Caco-2 (cell line): Measurements from ENCODE around the gene LRP1B. TPM values are rescaled to one million over a fixed set of nuclear protein-coding genes. Genes with fewer than 3 reads are reported as not detected.

ENCODE experiments used
- BruUV-seq: library from RNA; stranded (reverse); fragments of 400-500 nt; replicated peaks from 2 replicates; lab custom pipeline; 2021; lab: Mats Ljungman, UMichigan
- CTCF ChIA-PET: fragments of 300-600 bp; sonication (Branson Sonifier 250); formaldehyde crosslinking; loops from one replicate; lab custom pipeline; 2022; ENCODE audit warnings: antibody characterized with exemption; lab: Charles Lee
- POLR2A ChIA-PET: fragments of 300-600 bp; sonication (Branson Sonifier 250); formaldehyde crosslinking; loops from one replicate; lab custom pipeline; 2022; ENCODE audit warnings: antibody characterized with exemption; lab: Charles Lee
- DNase-seq, 2 experiments: peaks; one replicate each; pipeline versions ENCODE4 v3.0.0 to v3.0.0-alpha.2; 2020 to 2022
- H3K27me3 ChIP-seq: replicated peaks from 2 replicates; pipeline ENCODE4 v1.6.0; 2011; ENCODE audit warnings: low read length; ENCODE audit not compliant: control insufficient read depth, insufficient read depth
- H3K36me3 ChIP-seq: 2 replicates; pipeline ENCODE4 v1.5.1; 2011; ENCODE audit warnings: low read length; ENCODE audit not compliant: control insufficient read depth, insufficient read depth
- H3K4me1 ChIP-seq: fragments of 250-450 bp; sonication (Bioruptor Pico); 2 replicates; pipeline ENCODE4 v1.5.1; 2020; ENCODE audit warnings: mild to moderate bottlenecking
- H3K4me3 ChIP-seq: 2 replicates; pipeline ENCODE4 v1.5.1; 2011; ENCODE audit warnings: low read depth, mild to moderate bottlenecking, control low read depth, low read length
- H3K9me3 ChIP-seq: fragments of 250-450 bp; sonication (Bioruptor Pico); 2 replicates; pipeline ENCODE4 v1.5.1; 2020; ENCODE audit warnings: mild to moderate bottlenecking, moderate library complexity
- H3K27ac Mint-ChIP-seq: one replicate; pipeline ENCODE4 v1.8.0; 2022; ENCODE audit warnings: mixed read lengths; ENCODE audit not compliant: unreplicated experiment
- H3K27me3 Mint-ChIP-seq: one replicate; pipeline ENCODE4 v1.8.0; 2022; ENCODE audit warnings: mixed read lengths; ENCODE audit not compliant: insufficient read depth, unreplicated experiment
- H3K36me3 Mint-ChIP-seq: one replicate; pipeline ENCODE4 v1.8.0; 2022; ENCODE audit warnings: mild to moderate bottlenecking, mixed read lengths; ENCODE audit not compliant: insufficient read depth, unreplicated experiment
- H3K4me1 Mint-ChIP-seq: one replicate; pipeline ENCODE4 v1.8.0; 2022; ENCODE audit warnings: low read depth, mixed read lengths; ENCODE audit not compliant: unreplicated experiment
- H3K4me3 Mint-ChIP-seq: one replicate; pipeline ENCODE4 v1.8.0; 2022; ENCODE audit warnings: mild to moderate bottlenecking, moderate library complexity, mixed read lengths; ENCODE audit not compliant: unreplicated experiment
- H3K9me3 Mint-ChIP-seq: one replicate; pipeline ENCODE4 v1.8.0; 2022; ENCODE audit warnings: mixed read lengths; ENCODE audit not compliant: unreplicated experiment
- intact Hi-C: fragments of 100-400 bp; cut with micrococcal nuclease; formaldehyde crosslinking; loops from one replicate; pipeline ENCODE4 v1.10.0; 2022; ENCODE audit not compliant: unreplicated experiment
- total RNA-seq: library from RNA; stranded (reverse); gene quantifications from 2 replicates; pipeline ENCODE4 v1.2.3, GENCODE V29; 2022
- TF ChIP-seq, protein P1 (sequence below), 2 experiments: fragments of 200-600 bp in 1 of 2; IDR thresholded peaks; 1 replicate in 1 of 2; 2 replicates in 1 of 2; pipeline versions ENCODE4 v1.5.1 to v1.8.0; 2011 to 2022; ENCODE audit warnings: antibody characterized with exemption in 1 of 2, control low read depth in 1 of 2, inconsistent platforms in 1 of 2, low read depth in 1 of 2, low read length in 1 of 2, mild to moderate bottlenecking in 1 of 2, moderate library complexity in 1 of 2; ENCODE audit not compliant: insufficient read depth in 1 of 2, severe bottlenecking in 1 of 2, unreplicated experiment in 1 of 2

The LRP1B gene
- total RNA-seq, 1 experiment from 2014 or later: not detected

DNA sequence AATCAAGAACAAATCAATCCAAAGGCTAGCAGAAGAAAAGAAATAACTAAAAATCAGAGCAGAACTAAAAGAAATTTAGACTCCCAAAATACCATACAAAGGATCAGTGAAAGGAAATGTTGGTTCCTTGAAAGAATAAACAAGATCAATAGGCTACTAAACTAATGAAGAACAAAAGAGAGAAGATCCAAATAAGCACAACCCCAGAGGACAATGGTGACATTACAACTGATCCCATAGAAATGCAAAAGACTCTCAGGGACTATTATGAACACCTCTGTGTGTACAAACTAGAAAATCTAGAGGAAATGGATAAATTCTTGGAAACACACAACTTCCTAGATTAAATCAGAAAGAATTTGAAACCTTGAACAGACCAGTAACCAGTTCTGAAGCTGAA lies 1186.9 kb downstream of the LRP1B start:
- Histone ChIP-seq H3K4me3 (no peak overlapping the region), H3K9me3 (no peaks in the 10 kb centered on the region), H3K4me1 (no peaks in the 10 kb centered on the region), H3K27me3 (no peaks in the 10 kb centered on the region), H3K36me3 (no peaks in the 10 kb centered on the region)
- intact Hi-C loops: no loop called here
- DNase-seq: no peak
- Mint-ChIP-seq H3K4me3 (no peak overlapping the region), H3K4me1 (no peaks in the 10 kb centered on the region), H3K27me3 (peaks cover 5% of the 10 kb centered on the region), H3K9me3 (no peaks in the 10 kb centered on the region), H3K36me3 (no peaks in the 10 kb centered on the region), H3K27ac (no peak overlapping the region)
- TF ChIP-seq, protein P1, sequence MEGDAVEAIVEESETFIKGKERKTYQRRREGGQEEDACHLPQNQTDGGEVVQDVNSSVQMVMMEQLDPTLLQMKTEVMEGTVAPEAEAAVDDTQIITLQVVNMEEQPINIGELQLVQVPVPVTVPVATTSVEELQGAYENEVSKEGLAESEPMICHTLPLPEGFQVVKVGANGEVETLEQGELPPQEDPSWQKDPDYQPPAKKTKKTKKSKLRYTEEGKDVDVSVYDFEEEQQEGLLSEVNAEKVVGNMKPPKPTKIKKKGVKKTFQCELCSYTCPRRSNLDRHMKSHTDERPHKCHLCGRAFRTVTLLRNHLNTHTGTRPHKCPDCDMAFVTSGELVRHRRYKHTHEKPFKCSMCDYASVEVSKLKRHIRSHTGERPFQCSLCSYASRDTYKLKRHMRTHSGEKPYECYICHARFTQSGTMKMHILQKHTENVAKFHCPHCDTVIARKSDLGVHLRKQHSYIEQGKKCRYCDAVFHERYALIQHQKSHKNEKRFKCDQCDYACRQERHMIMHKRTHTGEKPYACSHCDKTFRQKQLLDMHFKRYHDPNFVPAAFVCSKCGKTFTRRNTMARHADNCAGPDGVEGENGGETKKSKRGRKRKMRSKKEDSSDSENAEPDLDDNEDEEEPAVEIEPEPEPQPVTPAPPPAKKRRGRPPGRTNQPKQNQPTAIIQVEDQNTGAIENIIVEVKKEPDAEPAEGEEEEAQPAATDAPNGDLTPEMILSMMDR (IDR thresholded peaks at IDR 0.05; ENCODE audit: insufficient read depth in 1 of 2, low read depth in 1 of 2, low read length in 1 of 2, severe bottlenecking in 1 of 2, unreplicated experiment in 1 of 2): no peak
- BruUV-seq: no TSS peak
- CTCF ChIA-PET: no interaction called here
- POLR2A ChIA-PET: no interaction called here

GRCh38 chr2:140942284-140942683 lies 1188.5 kb downstream of the LRP1B start:
- CTCF ChIA-PET: no interaction called here

GRCh38 chr2:140929849-140930248 lies 1201.0 kb downstream of the LRP1B start:
- H3K27me3 ChIP-seq: no peaks in the 10 kb centered on the region
- Mint-ChIP-seq H3K27ac (no peak overlapping the region), H3K4me3 (no peak overlapping the region), H3K36me3 (no peaks in the 10 kb centered on the region), H3K27me3 (no peaks in the 10 kb centered on the region), H3K4me1 (no peaks in the 10 kb centered on the region), H3K9me3 (no peaks in the 10 kb centered on the region)
- H3K9me3 ChIP-seq: no peaks in the 10 kb centered on the region
- no peaks in the 10 kb centered on the region for H3K4me1 ChIP-seq
- ChIA-PET POLR2A (no interaction called here), CTCF (no interaction called here)
- TF ChIP-seq, protein P1 (IDR thresholded peaks at IDR 0.05; ENCODE audit: insufficient read depth in 1 of 2, low read depth in 1 of 2, low read length in 1 of 2, severe bottlenecking in 1 of 2, unreplicated experiment in 1 of 2): no peak
- intact Hi-C loops: no loop called here
- DNase-seq: no peak
- no TSS peak for BruUV-seq
- no peaks in the 10 kb centered on the region for H3K36me3 ChIP-seq
- no peak overlapping the region for H3K4me3 ChIP-seq

More at GRCh38 chr2:140942284-140942683, 1188.5 kb downstream of the LRP1B start:
- Histone ChIP-seq H3K27me3 (no peaks in the 10 kb centered on the region), H3K4me3 (no peak overlapping the region), H3K4me1 (no peaks in the 10 kb centered on the region), H3K9me3 (no peaks in the 10 kb centered on the region), H3K36me3 (no peaks in the 10 kb centered on the region)
- Mint-ChIP-seq H3K27ac (no peak overlapping the region), H3K4me3 (no peak overlapping the region), H3K9me3 (no peaks in the 10 kb centered on the region), H3K4me1 (no peaks in the 10 kb centered on the region), H3K27me3 (peaks cover 12% of the 10 kb centered on the region), H3K36me3 (no peaks in the 10 kb centered on the region)
- intact Hi-C loops: no loop called here
- TF ChIP-seq, protein P1 (IDR thresholded peaks at IDR 0.05; ENCODE audit: insufficient read depth in 1 of 2, low read depth in 1 of 2, low read length in 1 of 2, severe bottlenecking in 1 of 2, unreplicated experiment in 1 of 2): no peak
- no TSS peak for BruUV-seq
- POLR2A ChIA-PET: no interaction called here
- no peak for DNase-seq
